Measurements from ENCODE around the gene IDH2.
"Not testable (repeated sequence)": the region's sequence is repeated elsewhere in the genome, so short reads cannot be mapped to it uniquely, and the experiment has no call there.

The IDH2 gene

DNA sequence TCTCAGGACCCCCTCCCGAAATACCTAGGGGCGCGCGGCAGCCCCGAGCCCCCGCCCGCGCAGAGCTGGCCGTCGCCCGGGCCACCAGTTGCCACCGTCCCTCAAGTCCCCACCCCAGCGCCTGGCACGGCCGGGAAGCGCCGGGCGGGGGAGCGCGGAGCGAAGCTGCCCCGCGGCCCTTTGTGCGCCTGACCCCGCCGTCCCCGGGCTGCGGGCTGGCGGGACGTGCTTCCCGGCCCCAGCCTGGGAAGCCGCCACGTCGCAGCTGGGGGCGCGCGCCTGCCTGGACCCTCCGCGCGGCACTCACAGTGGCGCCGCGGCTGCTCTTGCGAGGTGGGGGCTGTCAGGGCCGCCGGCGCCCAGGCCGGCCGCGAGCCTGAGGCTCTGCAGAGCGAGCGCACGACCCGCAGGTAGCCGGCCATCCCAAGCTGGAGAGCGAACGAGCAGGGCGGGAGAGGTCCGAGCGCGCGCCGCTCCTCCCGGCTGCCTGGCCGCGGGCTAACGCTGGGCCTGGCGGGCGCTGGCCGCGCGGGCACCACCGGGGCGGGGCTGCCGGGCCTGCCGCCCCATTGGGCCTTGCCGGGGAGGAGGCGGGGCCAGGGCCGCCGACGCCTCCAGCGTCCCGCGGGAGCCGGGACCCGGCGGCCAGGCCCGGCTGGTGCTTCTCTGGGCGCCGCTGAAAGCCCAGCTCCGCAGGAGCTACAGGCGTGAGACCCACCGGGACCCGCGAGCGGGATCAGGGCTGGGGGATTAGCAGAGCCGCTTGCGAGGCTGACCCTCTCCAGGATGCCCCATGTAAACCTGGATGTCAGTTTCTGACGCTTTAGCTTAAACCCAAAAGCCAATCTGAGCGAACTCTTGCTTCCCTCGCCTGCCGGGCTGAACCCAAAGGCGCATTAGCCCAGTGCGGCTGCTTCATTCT lies at the start of gene IDH2:
IDH2 (minus strand) TSS at position 500 of the 922 bp plus-strand sequence; CDS start at position 422, 78 bp downstream.
- DNase-seq: peak in 2 of 4 experiments; percentile 22 to 64

DNA sequence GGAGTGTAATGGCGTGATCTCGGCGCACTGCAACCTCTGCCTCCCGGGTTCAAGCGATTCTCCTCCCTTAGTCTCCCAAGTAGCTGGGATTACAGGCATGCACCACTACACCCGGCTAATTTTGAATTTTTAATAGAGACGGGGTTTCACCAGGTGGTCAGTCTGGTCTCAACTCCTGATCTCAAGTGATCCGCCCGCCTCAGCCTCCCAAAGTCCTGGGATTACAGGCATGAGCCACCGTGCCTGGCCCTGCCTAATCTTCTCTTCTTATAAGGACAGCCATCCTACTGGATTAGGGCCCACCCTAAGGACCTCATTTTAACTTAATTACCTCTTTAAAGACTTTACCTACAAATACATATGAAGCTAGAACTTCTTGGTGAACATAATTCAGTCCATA lies 48.3 kb upstream of the IDH2 start:
- DNase-seq: not testable (repeated sequence)

DNA sequence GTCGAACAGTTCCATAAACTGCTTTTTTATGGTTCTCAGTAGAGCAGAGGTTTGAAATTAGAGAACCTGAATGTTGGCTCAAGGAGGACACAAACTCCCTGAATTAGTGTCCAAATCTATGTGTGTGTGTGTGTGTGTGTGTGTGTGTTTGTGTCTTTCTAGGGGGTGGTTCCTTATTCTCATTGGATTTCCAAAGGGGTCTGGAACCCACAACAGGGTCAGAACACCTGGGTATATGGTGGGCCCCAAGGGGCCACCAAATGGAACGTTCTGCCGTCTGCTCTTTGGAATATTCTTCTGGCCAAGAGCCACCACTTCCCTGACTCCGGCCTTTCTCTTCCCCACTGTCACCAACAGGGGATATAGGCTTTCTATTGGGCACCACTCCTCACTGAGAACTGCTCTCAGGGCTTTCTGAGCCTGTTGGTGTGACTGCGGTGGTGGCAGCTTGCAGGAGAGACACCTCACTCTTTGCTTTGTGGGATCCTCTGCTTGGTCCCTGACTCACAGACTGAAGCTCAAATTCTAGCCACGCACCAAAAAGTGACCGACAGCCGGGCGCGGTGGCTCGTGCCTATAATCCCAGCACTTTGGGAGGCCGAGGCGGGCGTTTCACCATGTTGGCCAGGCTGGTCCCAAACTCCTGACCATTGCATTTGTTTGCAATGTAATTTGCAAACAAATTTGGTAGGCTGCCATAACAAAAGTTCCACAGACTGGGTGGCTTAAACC lies 47.5 kb upstream of the IDH2 start:
- no peak for DNase-seq

DNA sequence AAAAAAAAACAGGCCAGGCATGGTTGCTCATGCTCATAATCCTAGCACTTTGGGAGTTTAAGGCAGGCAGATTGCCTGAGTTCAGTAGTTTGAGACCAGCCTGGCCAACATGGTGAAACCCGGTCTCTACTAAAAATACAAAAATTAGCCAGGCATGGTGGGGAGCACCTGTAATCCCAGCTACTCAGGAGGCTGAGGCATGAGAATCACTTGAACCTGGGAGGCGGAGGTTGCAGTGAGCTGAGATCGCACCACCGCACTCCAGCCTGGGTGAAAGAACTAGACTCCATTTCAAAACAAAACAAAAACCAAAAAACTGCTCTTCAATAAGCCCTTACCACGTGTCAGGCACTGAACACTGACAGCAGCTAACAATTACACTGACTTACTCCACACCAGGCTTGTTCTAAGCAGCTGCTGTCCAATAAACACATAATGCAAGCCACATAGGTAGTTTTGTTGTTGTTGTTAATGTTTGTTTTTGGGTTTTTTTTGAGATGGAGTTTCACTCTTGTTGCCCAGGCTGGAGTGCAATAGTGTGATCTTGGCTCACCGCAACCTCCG lies 44.0 kb upstream of the IDH2 start:
- not testable (repeated sequence) for DNase-seq

DNA sequence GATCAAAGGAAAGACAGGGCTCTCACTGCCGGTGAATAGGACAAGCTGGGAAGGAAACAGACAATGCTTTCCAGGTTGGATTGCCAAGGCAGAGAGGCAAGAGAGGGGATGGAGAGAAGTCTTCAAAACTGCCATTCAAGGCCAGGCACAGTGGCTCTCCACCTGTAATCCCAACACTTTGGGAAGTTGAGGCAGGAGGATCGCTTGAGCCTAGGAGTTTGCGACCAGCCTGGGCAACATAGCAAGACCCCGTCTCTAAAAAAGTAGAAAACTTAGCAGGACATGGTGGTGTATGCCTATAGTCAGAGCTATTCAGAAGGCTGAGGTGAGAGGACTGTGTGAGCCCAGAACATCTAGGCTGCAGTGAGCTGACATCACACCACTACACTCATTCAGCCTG lies 43.5 kb upstream of the IDH2 start:
- no peak for DNase-seq

DNA sequence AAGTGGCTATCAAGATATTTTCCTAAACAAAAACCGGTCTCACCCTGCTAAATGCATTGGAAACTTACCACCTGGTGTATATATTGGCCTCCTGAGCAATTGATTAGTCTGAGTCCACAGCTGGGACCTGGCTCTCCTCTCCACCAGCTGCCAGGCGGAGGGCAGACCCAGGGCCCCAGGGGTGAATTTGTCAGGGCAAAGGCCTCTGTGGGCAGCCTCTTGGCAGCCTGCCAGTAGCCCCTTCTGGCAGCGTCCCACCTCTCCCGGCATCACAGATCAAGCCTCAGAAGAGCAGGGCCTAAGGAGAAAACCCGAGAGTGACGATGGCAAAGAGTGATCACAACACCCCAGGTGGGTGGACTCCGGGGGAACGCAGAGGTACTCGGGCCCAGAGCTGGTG lies 43.0 kb upstream of the IDH2 start:
- DNase-seq: no peak

DNA sequence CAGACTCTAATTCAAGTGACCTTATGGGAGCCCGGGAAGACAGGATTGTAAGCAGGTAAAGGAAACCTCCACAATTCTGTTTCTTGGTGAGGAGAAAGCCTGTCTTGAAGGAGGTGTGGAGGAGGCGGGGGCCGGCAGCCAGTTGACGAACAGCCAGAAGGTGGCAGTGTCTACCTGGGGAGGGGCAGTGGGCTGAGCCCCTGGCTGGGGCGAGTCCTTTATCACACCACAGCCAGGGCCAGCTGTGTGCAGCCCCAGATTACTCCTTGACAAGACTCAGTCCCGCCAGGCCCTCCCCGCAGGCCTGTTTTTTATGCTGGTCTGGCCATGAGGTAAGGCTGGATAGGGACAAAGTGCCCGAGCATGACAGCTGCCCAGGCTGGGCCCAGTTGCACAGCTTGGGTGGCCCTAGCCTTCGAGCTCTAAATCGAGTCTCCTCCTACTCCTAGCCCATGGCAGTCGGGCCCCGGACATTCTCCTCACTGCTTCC lies 40.9 kb upstream of the IDH2 start:
- DNase-seq: peak in 3 of 4 experiments; percentile 7 to 44 (median 29)

DNA sequence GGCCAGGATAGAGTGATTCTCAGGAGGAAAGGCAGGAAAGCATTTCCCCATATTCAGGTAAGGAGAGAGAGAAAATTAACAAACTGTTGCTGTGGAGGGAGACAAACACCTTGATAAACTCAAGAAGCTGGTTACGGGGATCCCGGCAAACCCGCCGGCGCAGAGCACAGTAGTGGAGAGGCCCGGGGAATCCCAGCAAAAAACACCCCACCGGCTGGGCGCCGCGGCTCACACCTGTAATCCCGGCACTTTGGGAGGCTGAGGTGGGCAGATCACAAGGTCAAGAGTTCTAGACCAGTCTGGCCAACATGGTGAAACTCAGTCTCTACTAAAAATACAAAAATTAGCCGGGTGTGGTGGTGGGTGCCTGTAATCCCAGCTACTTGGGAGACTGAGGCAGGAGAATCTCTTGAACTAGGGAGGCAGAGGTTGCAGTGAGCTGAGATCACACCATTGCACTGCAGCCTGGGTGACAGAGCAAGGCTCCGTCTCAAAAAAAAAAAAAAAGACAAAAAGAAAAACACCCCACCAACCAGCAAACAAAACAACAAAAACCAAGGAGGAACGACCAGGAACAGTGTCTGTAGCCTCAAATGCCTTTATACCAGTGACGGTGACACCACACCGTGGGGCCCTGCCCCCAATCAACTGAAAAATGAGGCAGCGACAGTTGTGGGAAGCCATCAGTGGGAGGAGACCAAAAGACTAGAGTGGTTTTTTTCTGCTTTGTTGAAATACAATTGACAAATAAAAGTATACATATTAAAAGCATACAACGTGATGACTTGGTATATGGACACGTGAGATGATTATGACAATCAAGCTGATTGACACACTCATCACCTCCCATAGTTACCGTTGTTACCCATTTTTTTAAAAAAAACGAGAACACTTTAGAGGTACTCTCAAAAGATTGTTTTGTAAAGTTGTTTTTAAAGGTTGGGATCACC lies 40.2 kb upstream of the IDH2 start:
- peak in 2 of 4 experiments; percentile 2 to 33 for DNase-seq

DNA sequence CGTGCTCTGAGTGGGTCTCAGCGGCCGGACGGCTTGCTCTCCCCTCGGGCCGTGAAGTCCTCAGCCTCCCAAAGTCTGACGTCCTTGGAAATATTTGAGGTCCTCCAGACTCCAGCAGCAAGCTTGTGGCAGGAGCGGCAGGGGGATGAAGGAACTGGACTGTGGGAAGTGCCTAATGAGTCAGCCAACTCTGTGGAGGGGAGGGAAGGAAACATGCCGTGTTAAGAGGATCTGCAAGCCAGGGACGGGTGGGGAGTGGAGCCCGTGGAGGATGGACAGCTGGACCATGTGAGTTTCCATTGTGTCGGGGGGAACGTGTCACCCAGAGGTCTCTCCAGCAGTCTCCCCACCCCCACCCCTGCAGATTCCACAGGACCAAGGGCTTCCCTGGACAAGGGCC lies 39.4 kb upstream of the IDH2 start:
- no peak for DNase-seq

DNA sequence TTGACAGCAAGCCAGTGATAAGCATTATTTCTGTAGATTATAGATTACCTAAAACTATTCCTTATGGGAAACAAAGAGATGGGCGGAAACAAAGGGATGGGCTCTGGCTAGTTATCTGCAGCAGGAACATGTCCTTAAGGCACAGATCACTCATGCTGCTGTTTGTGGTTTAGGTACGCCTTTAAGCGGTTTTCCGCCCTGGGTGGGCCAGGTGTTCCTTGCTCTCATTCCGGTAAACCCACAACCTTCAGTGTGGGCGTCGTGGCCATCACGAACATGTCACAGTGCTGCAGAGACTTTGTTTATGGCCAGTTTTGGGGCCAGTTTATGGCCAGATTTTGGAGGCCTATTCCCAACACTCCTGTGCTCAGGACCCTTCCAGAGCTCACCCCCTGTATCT lies 37.3 kb upstream of the IDH2 start:
- DNase-seq: not testable (repeated sequence)

DNA sequence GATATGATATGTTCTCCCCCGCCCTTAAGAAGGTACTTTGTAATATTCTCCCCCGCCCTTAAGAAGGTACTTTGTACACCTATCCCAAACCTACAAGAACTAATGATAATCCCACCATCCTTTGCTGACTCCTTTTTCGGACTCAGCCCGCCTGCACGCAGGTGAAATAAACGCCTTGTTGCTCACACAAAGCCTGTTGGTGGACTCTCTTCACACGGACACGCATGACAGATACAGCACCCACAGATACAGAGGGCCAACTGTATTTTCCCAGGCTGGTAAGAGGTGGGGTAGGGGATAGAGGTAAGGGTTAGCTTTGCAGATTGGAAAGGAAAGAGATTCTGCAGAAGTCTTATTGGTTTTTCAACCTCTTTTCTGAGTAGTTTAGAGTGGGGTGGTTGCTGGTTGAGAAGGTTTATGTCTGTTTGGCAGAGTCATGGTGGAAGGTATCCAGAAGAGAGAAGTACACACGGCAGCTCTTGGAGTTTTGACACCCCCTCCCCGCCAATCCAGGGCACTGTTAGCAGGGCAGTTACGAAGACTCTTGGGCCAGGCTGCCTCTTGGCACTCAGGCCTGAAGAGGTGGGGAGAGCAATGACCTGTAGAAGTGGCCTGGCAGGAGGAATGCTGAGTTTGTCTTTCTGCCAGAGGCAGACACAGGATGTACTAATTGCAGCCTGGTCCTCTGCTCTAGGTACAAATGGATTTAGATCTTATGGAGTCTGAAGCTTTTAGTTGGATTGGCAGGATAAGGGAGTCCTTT lies 36.0 kb upstream of the IDH2 start:
- no peak for DNase-seq

DNA sequence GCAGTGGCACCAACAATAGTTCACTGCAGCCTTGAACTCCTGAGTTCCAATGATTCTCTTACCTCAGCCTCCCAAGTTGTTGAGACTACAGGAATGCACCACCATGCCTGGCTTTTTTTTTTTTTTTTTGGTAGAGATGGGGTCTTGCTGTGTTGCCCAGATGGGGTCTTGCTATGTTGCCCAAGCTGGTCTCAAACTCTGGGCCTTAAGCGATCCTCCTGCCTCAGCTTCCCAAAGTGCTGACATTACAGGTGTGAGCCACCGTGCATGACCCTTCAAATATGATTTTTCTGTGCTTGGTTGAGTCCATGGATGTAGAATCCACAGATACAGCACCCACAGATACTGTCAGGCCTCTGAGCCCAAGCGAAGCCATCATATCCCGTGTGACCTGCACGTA lies 30.2 kb upstream of the IDH2 start:
- no peak for DNase-seq

DNA sequence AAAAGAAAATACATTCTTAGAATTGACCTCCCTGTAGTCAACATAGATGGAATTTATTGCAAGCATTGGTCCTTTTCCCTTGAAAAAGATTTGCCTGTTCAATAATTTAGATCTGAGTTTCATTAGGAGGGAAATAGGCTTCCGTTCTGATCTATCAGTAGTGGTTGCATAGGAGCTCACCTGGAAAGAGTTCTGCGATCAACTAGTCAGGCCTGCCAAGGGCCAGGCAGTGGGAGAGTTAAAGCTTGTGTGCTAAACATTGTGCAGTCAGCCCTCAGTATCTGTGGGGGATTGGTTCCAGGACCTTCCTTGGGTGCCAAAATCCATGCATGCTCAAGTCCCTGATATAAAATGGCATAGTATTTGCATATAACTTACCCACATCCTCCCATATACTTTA lies 29.6 kb upstream of the IDH2 start:
- no peak for DNase-seq

DNA sequence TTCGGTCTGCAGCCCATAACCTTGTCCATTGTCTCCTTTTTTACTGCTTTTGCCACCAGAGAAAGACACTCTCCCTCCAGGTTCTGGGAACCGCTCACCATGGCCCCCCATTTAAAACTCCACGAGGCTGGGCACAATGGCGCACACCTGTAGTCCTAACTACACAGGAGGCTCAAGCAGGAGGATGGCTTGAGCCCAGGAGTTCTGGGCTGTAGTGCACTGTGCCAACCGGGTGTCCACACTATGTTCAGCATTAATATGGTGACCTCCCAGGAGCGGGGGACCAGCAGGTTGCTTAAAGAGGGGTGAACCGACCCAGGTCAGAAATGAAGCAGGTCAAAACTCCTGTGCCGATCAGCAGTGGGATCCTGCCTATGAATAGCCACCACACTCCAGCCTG lies 28.0 kb upstream of the IDH2 start:
- no peak for DNase-seq

DNA sequence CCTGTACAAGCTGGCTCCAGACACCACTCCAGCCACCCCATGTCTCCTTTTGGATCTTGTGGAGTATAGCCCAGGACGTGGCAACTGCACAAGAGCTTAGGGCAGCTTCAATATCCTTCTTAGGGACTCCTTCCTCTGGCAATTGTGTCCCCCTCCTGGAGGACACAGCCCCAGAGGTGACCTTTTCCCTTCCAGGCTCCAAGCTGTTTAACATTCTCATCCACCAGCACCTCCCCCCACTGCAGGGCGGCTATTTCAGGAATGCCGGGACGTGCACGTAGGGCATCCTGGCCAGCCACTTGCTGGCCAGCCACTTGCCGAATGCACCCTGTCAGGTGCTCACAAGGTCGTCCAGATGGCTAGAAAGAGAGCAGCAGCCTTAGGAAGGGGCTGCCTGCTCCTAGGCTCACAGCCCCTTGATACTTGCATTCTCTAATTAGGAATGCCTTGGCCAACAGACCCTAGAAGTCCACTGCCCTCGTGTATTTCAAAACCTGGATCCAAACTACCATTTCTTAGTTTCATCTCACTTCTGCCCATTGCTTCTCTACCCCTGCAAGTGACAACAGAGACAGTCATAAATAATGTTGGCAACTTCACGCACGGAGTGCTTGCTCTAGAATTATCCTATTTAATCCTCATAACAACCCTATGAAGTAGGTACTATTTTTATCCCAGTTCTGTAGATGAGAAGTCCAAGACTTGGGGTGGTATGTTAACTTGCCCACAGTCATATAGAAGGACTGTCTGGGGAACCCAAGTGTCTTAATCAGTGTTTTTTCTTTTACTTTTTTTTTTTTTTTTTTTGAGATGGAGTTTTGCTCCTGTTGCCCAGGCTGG lies 24.5 kb upstream of the IDH2 start:
- DNase-seq: no peak

DNA sequence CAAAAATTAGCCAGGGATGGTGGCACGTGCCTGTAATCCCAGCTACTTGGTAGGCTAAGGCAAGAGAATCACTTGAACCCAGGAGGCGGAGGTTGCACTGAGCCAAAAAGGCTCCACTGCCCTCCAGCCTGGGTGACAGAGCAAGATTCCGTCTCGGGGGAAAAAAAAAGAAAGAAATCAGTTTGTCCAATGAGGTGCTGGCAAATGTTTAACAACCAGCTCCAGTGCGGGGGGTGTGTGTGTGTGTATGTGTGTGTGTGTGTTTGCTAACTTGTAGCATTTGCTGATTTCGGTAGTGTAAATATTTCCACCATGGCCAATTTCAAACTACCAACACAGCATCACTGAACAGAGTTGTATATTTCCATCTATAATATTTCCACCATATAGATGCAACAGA lies 23.8 kb upstream of the IDH2 start:
- no peak for DNase-seq

DNA sequence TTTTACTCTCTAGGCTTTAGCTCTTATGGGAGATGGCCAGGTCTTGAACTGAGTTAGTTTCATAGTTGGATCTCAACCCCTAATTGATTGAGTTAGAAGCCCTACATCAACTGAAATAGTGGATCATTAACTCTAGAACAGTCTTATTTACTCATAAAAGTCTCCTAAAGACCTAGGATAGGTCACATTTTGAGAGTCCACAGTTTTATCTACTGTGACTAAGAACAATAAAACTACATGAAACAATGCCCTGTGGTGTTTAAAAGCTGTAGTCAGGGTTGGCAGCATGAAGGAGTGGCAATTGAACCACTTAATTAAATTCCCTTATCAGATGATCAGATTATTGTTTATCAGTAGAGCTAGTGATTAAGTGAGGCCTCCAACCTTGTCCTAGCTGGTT lies 22.2 kb upstream of the IDH2 start:
- DNase-seq: no peak

DNA sequence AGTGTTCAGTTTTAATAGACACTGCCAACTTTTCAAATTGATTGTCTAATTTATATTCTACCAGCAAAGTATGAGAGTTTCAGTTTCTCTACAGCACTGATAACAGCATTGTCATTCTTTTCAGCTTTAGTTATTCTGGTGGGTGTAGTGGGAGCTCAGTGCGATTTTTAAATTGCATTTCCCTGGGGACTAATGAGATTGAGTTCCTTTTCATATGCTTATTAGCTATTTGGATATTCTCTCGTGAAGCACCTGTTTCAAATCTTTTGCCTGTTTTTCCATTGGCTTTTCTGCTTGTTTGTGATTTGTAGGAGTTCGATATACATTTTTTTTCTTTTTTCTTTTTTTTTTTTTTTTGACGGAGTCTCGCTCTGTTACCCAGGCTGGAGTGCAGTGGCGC lies 18.8 kb upstream of the IDH2 start:
- no peak for DNase-seq

DNA sequence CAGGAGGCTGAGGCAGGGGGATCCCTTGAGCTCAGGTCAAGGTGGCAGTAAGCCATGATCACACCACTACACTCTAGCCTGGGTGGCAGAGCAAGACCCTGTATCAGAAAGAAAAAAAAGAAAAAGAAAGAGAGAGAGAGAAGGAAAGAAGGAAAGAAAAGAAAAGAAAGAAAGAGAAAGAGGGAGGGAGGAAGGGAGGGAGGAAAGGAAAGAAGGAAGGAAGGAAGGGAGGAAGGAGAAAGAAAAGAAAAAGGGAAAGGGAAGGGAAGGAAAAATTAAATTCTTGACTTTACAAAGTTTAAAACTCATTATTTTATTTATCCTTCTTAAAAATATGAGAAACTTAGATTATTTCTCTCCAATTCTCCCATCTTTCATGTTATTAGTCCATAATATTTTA lies 17.1 kb upstream of the IDH2 start:
- no peak for DNase-seq

DNA sequence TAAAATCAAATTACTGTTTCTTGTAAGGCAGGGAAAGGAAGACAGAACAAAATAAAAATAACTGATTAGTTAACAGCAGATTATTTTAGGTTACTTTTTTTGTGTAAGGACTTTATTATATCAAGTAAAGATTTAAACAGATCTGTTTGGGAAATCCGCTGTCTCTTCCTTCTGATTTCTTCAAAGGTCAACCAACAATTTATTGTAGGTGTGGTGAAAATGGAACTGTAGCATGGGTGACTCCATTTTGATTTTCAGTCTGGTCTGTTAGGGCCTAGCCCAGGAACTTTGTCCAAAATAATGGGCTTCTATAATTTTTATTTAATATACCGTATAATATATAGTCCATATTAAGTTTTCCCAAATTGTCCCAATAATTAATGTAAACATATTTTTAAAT lies 13.5 kb upstream of the IDH2 start:
- DNase-seq: no peak

DNA sequence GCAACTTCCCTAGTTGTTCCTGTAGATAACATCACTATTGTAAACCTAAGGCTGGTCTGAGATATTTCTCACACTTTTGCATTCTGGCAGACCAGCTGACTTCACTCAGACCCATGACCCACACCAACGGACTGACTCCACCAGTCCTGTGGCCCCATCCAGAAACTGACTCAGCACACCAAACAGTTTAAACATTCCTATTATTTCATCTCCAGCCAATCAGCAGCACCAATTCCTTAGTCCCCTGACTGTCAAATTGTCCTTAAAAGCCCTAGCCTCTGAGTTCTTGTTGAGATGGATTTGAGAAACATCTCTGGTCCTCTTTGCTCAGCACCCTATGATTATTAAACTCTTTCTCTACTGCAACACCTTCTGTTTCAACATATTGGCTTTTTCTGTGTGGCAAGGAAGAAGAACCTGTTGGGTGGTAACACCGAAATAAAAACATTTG lies 12.2 kb upstream of the IDH2 start:
- no peak for DNase-seq

Data from activated naive CD4-positive, alpha-beta T cell (primary cell).